Daoy (cell line): Measurements from ENCODE around the gene GPS1. TPM values are rescaled to one million over a fixed set of nuclear protein-coding genes. Genes with fewer than 3 reads are reported as not detected.

Experiments used
- DNase-seq: peaks from one replicate; pipeline ENCODE4 v3.0.0-alpha.2; 2015; ENCODE audit warnings: low read depth
- total RNA-seq: library from RNA; depleted of rRNA; stranded (reverse); fragments of >200 nt; shearing (Covaris generic); gene quantifications from 2 replicates; pipeline ENCODE4 v1.2.3, GENCODE V29; 2014

GPS1 gene
- total RNA-seq, 1 experiment from 2014 or later = 190 TPM

GRCh38 chr17:82043507-82043906 lies 8.2 kb upstream of the GPS1 start:
- no peak for DNase-seq

DNA sequence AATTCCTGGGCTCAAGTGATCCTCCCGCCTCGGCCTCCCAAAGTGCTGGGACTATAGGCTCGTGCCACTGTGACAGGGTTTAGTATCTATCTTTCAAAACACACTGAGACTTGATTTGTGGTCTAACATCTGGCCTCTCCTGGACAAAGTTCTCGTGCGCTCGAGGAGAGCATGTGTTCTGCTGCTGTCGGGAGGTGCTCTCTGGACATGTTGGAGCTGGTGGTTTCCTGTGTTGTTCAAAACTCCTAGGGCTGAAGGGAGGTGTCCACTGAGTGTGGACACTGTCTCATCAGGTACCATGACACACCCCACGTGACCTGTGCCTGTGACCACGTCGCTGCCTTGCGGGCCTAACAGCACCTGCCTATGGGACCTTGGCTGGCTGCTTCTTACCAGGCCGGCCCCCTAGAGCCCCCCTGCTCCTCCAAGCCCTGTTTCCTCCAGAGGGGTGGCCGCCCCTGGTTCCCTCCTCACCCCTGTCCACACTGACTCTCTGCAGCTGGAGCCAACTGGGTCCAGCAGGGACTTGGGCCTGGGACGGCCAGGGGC lies 5.7 kb upstream of the GPS1 start:
- DNase-seq = no peak

- DNase-seq = no peak
These were observed 4.8 kb upstream of the GPS1 start for GRCh38 chr17:82046903-82047302.

- no peak for DNase-seq
These were observed 4.3 kb upstream of the GPS1 start for GRCh38 chr17:82047379-82047778.

DNA sequence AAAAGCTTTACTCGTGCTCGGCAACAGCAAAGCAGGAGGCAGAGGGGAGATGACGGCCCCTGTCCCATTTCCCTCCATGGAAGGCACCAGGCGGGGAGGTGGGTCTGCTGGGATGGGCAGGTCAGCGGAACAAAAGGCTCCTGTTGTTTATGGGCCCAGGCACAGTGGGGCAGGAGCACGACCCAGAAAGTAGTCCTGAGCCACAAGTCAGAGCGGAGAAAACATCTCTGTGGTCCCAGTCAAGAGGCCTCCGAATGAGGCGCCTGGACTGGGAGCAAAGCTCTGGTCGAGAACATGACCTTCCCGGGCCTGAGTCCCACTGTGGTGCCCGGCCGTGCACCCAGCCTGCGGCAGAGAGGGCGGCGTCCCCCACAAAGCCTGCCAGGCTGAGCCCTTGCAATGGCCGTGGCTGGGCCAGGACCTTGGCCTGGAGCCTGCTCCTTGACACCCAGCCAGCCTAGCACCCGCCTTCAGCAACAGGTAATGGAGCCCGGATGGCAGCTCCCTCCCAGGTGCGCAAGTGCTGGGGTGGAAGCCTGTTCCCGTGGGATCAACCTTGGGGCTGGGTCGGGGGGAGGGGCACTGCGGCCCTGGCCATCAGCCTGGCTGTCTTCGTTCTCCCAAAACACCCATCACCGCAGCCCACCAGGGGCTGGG lies 3.7 kb upstream of the GPS1 start:
- peak; percentile 2 for DNase-seq

DNA sequence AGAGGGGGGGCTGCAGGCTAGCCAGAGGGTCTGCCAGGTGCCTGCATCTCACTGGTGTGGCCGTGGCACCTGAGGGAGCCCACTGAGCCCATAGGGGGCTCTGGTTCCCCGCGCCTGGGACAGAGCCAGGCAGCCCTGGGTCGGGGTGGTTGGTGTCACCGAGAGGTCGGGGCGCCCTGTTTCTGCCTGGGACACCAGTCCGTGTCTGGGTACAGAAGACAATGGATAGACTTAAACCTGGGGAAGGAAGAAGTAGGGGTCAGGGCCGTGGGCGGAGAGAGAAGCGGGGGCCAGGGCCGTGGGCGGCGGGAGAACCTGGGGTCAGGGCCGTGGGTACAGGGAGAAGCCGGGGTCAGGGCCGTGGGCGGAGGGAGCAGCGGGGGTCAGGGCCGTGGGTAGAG lies 3.1 kb upstream of the GPS1 start:
- DNase-seq = no peak

DNA sequence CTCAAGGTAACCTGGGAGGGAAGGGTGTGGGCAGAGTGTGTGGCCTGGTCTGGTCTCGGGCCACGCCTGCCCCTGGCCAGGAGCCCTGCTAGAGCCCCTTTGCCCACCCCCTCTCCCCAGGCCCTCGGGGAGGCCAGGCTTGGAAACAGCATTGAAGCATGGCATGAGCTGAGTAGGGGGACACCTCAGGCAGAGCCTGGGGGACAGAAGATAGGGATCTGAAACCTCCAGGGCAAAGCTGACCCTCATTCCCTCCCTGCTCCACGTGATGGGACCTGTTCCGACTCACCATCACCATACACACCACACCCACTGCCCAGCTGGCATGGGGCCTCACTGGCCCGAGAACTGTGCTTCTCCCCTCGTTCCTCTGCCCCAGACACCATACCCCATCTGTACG lies 2.6 kb upstream of the GPS1 start:
- DNase-seq = peak; percentile 1

- no peak for DNase-seq
These were observed 2.2 kb upstream of the GPS1 start for GRCh38 chr17:82049521-82049971.

DNA sequence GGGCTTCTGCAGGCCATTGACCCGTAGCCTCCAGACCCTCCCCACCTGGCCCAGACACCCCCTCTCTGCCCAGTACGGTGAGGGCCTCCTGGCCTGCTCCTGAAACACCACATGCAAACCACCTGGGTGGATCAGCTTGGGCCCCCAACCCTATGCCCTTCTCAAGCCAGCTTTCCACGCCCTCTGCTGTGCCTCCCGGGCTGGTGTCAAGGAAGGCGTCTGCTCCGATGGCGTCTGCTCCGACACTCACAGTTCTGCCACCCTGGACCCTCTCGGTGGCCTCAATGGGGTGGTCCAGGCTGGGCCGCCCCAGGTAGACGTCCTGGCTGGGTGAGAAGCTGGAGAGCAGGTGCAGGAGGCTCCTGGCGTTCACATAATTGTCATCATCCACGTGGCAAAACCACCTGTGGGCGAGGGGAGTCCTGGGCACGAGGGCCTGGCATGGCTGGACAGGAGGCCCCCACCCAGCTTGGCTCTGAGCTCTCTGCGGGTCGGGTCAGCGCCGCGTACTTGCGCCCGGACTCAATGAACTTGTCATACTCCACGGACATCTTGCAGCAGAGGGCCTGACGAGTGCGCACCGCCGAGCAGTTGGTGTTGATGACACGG lies 1.4 kb upstream of the GPS1 start:
- peak; percentile 2 for DNase-seq

DNA sequence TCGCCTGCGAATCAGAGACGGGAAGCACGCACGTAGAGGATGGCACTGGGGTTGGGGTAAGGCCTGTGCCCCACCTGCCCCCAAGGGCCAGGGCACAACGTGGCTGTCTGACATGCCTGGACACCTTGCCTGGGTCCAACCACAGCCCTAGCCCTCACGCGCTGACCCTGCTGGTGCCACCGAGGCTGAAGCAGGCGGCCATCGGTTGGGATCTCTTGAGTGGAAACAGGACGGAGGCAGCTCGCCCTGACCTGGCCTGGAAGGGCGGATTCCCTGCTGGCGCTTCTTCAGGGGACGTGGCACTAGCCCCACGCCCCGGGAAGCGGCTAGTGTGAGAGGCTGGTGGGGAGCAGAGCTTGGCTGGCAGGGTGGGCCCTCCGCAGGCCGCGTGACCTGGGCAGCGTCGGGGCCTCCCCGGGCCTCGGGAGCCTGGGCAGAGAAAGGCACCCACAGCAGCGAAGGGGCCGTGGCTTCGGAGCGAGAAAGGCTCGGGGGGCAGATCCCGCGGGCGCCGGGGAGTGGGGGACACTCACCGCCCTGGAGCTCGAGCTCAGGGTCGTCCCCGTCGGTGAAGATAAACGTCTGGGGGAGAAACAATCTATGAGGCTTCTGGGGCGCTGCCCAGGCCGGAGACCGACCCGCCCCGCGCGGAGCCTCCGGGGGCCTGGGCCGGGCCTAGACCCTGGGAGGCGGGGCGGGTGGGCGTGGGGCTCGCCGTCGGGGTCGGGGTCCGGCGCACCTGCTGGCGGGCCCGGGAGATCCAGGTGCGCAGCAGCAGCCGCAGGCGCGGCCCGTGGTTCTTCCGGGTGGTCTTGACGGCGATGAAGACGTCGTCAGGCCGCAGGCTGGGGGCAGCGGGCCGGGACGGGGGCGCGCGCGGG lies 697 bp upstream of the GPS1 start:
- DNase-seq = peak; percentile 9

DNA sequence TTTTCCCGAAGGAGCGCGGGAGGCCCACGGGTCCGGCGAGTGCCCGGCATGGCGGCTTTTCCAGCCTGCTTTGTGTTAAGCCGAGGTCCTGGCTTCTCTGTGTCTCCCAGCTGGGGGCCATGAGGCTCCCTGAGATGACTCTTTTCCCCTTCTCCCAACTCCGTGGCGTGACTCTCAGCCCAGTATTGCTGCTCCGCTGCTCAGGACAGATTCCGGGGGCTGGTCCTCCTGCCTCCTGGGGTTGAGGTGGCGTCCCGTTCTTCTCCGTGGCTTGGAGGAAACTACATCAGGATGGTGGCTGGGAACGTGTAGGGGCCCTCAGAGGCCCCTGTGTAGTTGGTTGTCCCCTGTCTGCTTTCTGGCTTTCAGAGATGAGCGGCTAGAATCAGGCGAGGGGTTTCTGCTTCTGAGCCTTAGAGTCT lies 951 bp downstream of the GPS1 start:
- peak; percentile 6 for DNase-seq

GRCh38 chr17:82053130-82053529 lies 1.4 kb downstream of the GPS1 start:
- DNase-seq = no peak

DNA sequence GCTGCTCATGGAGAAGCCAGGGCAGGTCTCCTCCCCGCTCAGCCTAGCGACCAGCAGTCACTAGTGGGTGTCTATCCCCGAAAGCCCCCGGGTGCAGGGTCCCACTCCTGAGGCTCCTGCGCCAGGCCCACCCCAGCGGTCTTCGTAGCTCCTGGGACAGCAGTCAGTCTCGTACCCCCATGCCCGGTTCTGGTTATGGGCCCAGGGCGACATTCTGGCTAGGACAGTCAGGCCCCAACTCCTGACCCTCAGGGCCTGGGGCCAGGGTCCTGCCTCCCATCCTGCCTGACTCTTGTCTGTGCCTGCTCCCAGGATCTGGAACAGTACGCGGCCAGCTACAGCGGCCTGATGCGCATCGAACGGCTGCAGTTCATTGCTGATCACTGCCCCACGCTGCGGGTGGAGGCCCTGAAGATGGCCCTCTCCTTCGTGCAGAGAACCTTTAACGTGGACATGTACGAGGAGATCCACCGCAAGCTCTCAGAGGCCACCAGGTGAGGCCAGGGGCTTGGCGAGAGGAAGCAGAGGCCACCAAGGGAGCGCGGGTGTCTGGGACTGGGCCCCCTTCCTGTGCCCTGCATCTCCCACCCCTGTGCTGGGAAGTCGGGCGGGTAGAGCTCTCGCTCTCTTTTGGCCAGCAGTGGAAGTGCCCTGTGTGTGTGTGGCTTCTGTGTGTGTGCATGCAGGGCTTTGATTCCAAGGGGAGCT lies 2.0 kb downstream of the GPS1 start:
- peak; percentile 6 for DNase-seq

DNA sequence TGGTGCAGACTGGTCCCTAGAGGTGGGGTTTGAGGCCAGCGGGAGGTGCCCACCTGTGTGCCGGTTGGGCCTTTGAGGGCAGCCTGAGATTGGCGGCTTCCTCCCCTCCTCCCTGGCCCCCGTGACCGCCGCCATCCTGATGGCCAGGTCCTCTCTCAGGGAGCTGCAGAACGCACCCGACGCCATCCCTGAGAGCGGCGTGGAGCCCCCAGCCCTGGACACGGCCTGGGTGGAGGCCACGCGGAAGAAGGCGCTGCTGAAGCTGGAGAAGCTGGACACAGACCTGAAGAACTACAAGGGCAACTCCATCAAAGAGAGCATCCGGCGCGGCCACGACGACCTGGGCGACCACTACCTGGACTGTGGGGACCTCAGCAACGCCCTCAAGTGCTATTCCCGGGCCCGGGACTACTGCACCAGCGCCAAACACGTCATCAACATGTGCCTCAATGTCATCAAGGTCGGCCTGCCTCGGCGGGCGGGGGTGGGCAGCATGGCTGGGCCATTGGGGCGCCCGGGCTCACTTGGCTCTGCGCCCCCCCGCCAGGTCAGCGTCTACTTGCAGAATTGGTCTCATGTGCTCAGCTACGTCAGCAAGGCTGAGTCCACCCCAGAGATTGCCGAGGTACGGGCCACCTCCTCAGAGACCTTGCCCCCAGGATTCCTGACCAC lies 2.8 kb downstream of the GPS1 start:
- DNase-seq = peak; percentile 10

GRCh38 chr17:82055023-82055964 lies 3.6 kb downstream of the GPS1 start:
- DNase-seq = peak; percentile 9

- peak; percentile 5 for DNase-seq
These were observed 4.4 kb downstream of the GPS1 start for GRCh38 chr17:82055965-82056728.

DNA sequence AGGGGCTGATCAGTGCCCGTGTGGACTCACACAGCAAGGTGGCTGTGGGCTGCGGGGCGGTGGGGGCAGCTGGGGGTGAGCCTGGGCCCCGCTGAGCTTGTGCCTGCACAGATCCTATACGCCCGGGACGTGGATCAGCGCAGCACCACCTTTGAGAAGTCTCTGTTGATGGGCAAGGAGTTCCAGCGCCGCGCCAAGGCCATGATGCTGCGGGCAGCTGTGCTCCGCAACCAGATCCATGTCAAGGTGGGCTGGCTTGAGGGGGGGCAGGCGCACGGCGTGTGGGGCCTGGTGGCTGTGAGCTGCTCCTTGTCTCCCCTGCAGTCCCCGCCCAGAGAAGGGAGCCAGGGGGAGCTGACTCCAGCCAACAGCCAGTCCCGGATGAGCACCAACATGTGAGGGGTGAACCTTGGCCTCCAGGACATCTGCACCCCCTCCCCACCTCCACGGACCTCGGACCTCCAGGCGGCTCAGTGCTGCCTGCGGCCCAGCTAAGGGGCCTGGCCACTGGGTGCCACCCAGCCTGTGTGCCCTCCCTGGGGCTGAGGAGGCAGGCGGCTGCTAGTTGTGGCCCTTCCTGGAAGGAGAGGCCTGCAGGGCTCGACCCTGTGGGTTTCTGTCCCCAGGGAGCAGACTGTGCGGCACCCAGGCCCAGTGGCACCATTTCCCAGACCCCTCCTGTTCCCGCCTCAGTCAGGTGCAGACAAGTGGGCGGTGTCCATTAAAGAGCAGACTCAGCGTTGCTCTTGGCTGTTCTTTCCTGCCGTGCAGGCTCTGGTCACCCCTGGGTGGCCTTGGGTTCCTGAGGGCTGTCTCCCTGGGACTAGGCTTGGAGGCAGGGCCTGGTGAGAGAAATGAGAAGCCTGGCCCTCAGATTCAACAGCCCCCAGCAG lies 5.3 kb downstream of the GPS1 start:
- peak; percentile 11 for DNase-seq

DNA sequence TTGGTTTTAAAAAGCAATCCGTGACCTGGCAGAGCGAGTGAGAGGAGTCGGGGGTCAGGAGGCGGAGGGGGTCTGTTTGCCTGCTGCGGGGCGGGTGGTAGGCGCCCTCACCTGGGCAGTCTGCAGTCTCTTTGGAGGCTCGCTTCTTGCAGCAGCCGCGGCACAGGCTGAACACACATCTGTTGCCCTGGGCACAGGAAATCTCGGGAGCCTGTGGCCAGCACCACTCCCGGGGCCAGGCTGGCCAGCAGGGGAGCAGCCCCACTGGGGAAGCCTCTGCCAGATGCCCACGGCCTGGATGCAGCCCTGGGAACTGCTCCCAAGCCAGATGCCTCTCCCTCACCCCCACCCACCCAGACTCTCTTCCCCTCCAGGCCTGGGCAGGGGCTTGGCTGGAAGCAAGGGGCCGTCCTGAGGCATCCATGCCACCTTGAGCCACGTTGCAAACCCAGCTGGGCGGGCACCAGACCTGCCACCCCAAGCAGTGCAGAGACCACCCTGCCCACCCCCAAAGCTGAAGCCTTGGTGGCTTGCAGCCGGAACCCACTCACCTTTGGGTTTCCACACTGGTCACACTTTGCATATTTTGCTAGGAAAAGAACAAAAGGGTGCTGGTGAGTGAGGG lies 6.6 kb downstream of the GPS1 start:
- peak; percentile 6 for DNase-seq
